Middle frontal gyrus (tissue), 1 donor: ENCODE data around the gene LMTK3.
A peak's percentile ranks its signal among the peaks of the same experiment; 100 is the strongest.
"Not testable (repeated sequence)": the region's sequence is repeated elsewhere in the genome, so short reads cannot be mapped to it uniquely, and the experiment has no call there.

Source experiments
- DNase-seq: peaks from one replicate; pipeline ENCODE4 v3.0.0-alpha.2; 2015; ENCODE audit warnings: low spot score; ENCODE audit errors: extremely low spot score

Gene LMTK3

DNA sequence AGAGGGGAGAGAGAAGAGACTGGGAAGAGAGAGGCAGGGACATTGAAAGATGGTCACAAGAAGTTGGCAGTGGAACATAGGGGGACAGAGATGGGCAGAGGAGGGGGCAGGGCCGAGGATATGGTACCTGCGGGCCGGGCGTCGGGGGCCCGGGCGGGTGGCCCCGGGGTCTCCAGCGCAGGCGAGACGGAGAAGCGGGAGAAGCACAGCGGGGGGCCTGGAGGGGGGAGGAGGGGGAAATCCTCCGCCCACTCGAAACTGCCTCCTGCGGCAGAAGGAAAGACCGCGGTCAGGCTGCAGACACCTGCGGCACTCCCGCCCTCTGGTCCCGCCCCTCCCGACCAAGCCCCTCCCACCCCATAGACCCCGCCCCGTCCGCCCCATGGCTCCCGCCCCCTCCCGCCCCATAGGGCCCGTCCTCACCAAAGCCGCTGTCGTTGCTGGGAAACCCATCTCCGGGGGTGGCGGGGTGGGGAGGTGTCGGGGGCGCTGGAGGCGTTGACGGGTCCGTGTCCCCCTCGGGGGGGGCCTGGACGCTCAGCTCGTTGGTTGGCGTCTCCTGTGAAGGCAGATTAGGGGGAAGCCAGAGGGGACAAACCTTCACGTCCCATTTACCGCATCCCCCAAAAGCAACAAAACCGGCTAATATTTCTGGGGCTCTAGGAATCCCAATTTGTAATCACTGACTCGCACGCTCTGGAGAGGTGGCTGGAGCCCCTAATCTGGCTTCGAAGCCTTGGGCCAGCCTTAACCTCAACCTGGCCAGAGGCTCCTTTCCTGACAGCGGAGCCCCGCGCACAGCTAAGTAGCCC lies 20.4 kb downstream of the LMTK3 start:
- no peak for DNase-seq

DNA sequence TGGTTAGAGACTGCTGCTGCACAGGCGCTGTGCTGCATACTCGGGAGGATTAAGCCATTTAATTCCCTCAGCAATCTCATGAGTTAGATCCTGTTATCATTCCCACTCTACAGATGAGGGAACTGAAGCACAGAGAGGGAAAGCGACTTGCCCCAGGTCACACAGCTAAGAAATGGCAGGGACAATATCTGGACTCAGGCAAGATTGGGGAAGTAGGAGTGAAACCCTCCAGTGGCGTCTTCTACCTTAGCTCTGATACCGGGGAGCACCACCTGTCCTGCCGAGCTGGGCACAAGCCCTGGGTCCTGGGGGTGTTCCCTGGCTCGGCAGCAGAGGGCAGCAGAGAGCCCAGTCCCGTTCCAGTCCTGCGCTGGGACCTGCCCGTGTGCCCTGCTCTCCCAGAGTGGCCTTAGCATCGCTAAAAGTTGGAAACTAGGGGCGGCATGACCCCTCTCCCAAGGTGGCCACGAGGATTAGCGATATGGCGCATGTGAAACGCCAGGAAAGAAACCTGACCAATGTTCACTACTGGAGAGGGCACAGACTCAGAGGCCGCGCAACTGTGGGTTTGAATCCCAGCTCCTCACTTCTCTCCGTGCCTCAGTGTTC lies 21.9 kb downstream of the LMTK3 start:
- DNase-seq: no peak

GRCh38 chr19:48488478-48488877 lies 23.2 kb downstream of the LMTK3 start:
- DNase-seq: not testable (repeated sequence)

DNA sequence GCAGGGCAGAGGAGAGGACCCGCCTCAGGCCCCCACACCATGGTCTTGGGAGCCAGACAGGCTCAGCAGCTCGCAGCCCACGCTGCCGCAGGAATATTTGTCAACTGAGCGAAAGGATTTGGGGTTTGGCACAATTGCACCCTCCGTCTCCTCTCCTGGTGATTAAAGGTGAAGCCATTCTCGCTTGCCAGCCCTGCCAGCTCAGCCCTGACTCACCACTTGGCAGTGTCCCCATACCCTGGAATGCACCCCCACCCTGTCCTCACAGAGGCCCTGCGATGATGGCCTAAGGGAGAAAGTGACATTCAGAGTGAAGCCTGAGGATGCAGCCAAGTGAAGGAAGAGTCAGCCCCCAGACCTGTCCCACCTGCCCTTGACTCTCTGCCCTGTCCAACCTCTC lies 23.7 kb downstream of the LMTK3 start:
- DNase-seq: no peak

DNA sequence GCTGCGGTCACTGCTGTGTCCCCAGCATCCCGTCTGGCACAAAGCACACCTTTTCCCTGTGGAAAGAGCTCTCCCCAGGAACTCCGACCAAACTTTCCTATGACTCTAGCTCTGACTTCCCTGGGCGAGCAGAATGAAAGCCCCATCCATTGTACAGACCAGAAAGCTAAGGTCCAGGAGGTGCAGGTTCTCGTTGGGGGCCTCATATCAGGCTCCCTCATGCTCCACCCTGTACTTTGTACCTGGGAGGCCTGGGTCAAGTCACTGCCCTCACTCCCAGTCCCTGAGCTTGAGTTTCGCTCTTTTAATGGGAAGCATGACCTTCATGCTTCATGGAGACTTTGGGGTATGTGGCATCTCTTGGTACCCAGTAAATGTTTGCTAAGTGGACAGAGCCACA lies 24.1 kb downstream of the LMTK3 start:
- no peak for DNase-seq

- not testable (repeated sequence) for DNase-seq
These were observed 24.9 kb downstream of the LMTK3 start for GRCh38 chr19:48486706-48487105.

GRCh38 chr19:48484931-48485612 lies 26.6 kb downstream of the LMTK3 start:
- no peak for DNase-seq

- no peak for DNase-seq
These were observed 27.3 kb downstream of the LMTK3 start for GRCh38 chr19:48484247-48484893.

DNA sequence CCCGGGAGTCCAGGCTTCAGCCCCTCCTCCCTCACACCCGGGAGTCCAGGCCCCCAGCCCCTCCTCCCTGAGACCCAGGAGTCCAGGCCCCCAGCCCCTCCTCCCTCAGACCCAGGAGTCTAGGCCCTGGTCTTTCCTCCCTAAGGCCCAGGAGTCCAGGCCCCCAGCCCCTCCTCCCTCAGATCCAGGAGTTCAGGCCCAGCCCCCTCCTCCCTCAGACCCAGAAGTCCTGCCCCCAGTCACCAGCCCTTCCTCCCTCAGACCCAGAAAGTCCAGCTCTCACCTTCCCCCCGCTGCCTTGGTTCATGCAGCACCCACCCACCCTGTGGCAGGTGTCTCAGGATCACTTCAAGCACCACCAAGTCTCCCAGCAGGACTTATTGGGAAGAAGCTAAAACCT lies 28.3 kb downstream of the LMTK3 start:
- DNase-seq: no peak

GRCh38 chr19:48481846-48482639 lies 29.6 kb downstream of the LMTK3 start:
- DNase-seq: no peak

DNA sequence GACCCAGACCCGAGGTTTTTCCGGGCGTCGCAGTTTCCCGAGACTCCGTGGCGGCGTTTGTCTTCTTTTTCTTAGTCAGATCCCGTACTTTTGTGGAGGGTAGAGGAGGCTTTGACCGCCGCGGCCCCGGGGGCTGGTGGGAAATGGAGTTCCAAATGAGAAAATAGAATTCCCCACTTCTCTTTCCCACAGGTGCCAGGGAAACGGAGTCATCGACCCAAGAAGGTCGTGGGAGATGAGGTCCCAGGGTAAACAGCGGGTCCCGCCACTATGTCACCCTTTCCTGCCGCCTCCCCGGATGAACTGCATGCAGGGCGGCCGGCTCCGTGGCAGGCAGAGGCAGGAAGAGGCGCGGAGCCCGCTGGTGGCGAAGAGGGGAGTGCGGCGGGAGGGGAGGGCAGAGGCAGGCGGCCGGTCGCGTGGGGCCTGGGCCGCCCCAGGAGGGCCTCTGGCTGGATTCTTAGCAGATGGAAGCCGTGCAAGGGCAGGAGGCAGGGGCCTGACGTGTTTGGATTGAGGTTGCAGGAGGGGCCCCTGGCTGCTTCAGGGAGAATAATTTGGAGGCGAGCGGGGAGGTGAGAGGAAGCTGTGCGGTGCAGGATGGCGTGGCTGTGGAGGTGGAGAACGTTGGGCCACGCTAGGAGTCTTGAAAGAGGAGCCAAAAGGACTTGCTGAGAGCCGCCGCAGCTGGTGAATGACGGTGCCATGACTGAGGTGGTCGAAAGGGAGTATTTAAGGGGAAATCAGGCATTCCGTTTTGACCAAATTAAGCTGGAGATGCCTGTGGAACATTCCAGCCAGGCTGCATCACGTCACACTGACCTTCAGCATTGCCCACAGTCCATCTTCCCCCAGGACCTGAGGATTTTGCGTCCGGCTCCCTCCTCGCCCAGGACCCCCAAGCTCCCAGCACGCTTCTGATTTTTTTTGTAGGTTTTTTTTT lies 30.8 kb downstream of the LMTK3 start:
- no peak for DNase-seq

DNA sequence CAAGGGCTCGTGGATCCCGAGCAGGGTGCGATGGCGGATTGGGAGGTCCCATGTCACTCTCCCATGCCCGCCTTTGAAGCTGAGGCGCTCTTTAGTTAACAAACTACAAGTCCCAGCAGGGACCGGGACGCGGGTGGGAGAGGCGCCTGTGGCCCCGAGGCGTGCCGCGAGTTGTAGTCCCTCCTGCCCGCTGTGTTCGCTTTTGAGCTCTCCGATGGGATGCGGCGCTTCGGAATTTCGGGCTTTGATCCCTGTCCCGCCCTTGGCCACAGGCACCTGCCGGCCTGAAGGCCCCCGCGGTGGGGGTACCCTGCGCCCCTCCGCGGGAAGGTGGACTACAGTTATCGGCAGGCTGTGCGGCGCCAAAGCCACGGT lies 31.5 kb downstream of the LMTK3 start:
- DNase-seq: peak; percentile 53

DNA sequence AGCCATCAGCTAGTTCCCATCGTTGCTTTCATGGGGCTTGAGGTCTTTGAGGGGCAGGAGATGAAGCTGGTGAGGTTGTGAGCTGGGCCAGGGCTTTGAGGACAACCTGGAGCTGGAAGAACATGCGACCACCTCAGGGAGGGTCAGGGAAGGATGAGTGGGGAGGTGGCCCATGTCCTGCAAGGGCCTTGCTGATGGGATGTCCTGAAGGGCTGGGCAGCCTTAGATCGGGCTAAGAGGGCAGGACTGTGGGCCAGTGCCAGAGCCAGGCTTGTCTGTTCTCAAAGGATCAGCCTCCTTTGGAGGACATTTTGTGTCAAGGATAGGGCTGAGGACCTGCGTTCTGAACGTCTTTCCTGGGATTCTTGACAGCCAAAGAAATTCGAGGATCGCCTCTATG lies 31.9 kb downstream of the LMTK3 start:
- no peak for DNase-seq

GRCh38 chr19:48478339-48479256 lies 33.0 kb downstream of the LMTK3 start:
- no peak for DNase-seq

- DNase-seq: no peak
These were observed 33.8 kb downstream of the LMTK3 start for GRCh38 chr19:48477698-48478338.

DNA sequence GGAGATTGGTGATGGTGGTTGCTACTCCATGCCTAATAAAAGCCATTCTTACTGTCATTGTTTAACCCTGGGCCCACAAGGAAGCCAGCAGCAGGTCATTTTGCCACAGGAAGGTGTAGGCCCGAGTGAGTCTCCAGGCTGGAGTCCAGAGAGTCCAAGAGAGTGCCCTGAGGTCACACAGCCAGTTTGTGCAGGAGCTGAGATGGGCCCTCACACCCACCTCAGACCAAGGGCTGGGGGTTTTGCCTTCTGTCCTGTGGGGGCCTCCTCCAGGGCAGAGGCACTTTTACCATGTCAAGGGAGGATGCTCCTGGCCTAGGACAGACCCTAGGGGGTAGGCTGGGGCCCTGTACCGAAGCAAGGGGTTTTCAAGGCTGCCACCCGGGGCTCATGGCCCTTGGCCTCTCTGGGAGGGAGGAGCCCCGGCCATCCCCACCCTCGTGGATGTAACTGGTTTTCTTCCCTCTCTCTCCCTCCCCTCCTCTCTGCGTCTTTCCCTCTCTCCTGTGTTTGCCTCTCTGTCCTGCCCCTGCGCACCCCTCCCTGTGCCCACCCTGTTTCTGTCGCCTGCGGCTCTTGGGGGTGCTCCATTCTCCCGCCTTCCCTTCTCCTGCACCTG lies 34.5 kb downstream of the LMTK3 start:
- no peak for DNase-seq

DNA sequence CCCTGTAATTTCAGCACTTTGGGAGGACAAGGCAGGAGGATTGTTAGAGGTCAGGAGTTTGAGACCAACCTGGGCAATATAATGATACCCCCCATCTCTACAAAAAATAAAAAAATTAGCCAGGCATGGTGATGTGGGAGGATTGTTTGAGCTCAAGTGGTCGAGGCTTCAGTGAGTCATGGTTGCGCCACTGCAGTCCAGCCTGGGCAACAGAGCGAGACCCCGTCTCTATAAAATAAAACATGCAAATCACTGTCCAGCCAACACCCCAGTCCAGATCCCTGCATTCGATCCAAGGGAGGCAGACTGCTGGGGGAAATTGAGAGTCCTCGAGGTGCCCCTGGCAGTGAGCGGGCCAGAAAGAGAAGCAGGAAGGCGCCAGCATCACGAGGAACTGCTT lies 35.5 kb downstream of the LMTK3 start:
- no peak for DNase-seq
